GM12872 (cell line): ENCODE measurements around the gene CCDC92.

Experiments
- TF ChIP-seq, protein P1 (sequence below): IDR thresholded peaks from 3 replicates; pipeline ENCODE4 v1.5.1; 2011; ENCODE audit warnings: low read depth, mild to moderate bottlenecking, low read length, moderate library complexity; ENCODE audit not compliant: insufficient read depth

The CCDC92 gene

DNA sequence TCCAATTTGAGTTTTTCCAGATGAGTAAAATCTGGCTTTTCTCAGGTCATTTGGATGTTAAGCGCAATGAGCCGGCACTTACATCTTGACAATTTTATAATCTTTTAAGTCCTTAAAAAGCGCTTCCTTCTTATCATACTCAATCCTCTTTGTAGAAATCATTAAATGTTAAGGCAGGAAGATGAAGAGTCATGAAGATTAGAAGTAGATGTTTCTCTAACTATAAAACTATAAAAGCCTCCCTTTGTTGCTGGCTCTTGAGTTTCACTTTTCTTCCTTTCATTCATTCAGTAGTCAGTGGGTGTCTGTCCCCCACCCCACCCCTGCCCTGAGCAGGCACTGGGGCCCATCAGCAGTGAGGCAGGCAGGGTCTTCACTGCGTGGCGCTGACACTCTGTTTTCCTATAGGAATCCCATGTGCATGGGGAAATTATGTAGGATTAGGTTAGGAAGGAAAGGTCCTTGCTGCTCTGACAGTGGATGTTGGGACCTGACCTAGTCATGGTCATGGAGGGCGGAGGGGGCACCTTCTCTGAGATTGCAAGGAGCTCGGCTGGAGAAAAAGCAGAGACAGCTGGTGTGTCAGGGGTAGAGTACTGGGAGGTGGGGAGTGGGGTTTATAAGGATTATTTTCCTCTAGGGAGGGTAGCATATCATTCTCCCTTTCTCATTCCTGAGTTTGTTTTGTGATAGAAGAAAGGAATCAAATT is 65.8 kb downstream of the CCDC92 start:
- TF ChIP-seq, protein P1, sequence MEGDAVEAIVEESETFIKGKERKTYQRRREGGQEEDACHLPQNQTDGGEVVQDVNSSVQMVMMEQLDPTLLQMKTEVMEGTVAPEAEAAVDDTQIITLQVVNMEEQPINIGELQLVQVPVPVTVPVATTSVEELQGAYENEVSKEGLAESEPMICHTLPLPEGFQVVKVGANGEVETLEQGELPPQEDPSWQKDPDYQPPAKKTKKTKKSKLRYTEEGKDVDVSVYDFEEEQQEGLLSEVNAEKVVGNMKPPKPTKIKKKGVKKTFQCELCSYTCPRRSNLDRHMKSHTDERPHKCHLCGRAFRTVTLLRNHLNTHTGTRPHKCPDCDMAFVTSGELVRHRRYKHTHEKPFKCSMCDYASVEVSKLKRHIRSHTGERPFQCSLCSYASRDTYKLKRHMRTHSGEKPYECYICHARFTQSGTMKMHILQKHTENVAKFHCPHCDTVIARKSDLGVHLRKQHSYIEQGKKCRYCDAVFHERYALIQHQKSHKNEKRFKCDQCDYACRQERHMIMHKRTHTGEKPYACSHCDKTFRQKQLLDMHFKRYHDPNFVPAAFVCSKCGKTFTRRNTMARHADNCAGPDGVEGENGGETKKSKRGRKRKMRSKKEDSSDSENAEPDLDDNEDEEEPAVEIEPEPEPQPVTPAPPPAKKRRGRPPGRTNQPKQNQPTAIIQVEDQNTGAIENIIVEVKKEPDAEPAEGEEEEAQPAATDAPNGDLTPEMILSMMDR = no peak

DNA sequence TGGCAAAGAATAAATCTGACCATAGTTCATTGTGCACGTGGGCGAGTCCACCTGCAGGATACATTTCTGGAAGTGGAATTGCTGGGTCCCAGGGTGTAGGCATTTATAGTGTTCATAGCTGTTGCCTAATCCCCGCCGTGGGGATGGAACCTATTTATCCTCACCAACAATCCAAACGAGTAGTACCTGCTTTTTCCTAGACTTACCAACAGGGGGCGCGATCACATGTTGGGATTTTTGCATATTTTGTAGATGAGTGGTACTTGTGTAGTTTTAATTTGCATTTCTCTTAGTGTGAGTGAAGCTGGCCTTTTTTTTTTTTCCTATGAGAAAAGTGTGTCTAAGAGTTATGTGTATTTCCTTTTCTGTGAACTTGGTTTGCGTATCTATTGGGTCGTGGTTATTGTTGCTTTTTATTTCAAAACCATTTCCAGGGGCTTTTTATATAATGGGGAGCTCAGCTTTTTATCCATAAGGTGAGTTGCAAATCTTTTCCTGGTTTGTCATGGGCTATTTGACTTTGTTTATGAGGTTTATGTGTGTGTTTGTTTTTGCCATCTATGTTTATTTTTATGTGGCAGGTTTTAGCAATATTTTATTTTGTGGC is 67.2 kb downstream of the CCDC92 start:
- TF ChIP-seq, protein P1 = peak; percentile 75

DNA sequence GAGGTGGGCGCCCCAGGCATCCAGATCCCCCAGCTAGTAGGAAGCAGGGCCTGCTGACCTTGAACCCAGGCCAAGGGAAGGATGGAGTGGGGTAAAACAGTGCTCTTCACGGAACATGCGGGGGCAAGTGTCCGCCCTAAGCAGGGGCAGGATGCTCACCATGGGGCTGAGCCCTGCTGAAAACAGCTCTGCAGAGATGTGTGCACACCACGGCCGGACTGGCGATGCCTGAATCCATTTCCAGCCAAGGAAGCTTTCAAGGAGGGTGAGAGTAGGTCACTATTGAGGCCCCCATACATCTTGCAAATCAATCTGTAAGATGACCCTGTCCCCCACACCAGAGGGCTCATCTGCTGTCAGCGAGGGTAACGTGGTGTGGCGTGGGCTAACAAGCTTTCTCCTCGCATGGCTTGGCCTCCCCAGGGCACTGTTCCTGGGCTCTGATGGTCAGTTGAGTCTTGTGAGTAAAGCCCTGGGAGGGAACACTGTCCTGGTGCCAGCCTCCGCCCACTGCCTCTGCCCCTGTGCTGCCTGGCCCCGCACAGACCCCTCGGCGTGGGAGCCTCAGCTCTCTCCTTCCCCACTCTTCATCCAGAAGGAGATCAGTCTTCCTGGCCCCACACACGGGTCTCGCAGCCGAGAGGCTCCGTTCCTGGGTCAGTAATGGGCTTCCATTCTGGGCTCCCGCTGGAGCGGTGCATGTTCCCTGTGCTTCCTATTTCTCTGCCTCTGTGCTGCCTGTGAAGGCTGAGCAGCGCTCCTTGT is 69.1 kb downstream of the CCDC92 start:
- TF ChIP-seq, protein P1 = no peak

GRCh38 chr12:123902821-123903220 is 69.8 kb downstream of the CCDC92 start:
- TF ChIP-seq, protein P1 = no peak

DNA sequence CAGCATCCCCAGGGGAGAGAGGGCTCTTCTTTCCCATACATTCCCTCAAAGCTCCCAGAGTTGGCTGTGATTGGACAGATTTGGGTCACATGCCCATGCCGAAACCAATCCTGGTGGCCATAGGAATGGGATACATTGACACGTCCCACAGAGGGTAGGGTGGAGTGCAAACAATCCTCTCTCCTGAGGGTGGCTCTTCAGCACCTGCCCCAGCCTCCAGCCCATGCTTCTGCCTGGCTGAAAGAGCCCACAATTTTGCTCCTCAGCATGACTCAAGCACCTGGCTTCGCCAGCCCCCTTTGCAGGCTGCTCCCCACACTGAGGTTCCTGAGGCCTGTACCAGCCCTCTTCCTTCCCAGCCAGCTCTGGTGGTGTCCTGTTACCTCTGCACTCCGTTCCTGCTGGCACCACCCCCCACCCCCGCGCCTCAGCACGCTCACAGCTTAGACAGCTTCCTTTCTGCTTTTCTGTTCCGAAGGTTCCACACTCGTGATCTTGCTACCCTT is 71.7 kb downstream of the CCDC92 start:
- TF ChIP-seq, protein P1 = no peak

DNA sequence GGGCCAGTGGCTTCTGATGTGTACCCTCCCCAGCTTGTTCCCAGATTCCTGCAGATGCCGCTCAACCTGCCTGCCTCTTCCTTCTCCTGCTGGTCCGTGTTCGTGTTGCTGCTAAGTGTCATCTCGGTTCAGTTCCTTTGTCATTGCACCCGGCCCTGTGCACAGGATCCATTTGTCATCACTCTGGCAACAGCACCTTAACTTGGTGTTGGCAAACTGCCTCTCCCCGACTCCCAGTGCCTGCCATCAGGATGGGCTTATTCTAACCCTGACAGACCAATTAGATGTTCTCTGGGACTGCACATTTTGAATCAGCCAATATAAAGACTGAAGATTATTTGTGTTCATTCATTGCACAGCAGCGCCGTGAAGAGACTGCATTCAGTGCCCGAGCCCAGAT is 73.3 kb downstream of the CCDC92 start:
- TF ChIP-seq, protein P1 = no peak

- TF ChIP-seq, protein P1 = no peak
Measured at GRCh38 chr12:123898673-123899072, 74.0 kb downstream of the CCDC92 start.
